Parathyroid adenoma (tissue), 2 donors: ENCODE results near the gene ARHGAP15.

Experiments used
- H2AFZ ChIP-seq: fragments of 300-600 bp; sonication (generic); one replicate; pipeline ENCODE4 v1.7.0; 2017; ENCODE audit warnings: antibody characterized with exemption, mild to moderate bottlenecking
- H3K27ac ChIP-seq: fragments of 300-600 bp; sonication (generic); one replicate; pipeline ENCODE4 v1.7.0; 2017
- H3K27me3 ChIP-seq: fragments of 300-600 bp; sonication (generic); one replicate; pipeline ENCODE4 v1.7.0; 2017; ENCODE audit warnings: low read length; ENCODE audit not compliant: control insufficient read depth, insufficient read depth
- H3K36me3 ChIP-seq: fragments of 300-600 bp; sonication (generic); one replicate; pipeline ENCODE4 v1.7.0; 2017; ENCODE audit warnings: low read length; ENCODE audit not compliant: control insufficient read depth, insufficient read depth
- H3K4me1 ChIP-seq: fragments of 300-600 bp; sonication (generic); one replicate; pipeline ENCODE4 v1.7.0; 2017; ENCODE audit warnings: control low read depth
- H3K4me2 ChIP-seq: fragments of 300-600 bp; sonication (generic); one replicate; pipeline ENCODE4 v1.7.0; 2017; ENCODE audit warnings: low read length
- H3K4me3 ChIP-seq: fragments of 300-600 bp; sonication (generic); one replicate; pipeline ENCODE4 v1.7.0; 2017; ENCODE audit warnings: low read depth, low read length
- H3K79me2 ChIP-seq: fragments of 300-600 bp; sonication (generic); one replicate; pipeline ENCODE4 v1.7.0; 2017; ENCODE audit warnings: control low read depth
- H3K9ac ChIP-seq: fragments of 300-600 bp; sonication (generic); one replicate; pipeline ENCODE4 v1.7.0; 2017; ENCODE audit warnings: mild to moderate bottlenecking
- H3K9me3 ChIP-seq: fragments of 300-600 bp; sonication (generic); one replicate; pipeline ENCODE4 v1.7.0; 2017; ENCODE audit warnings: low read length; ENCODE audit not compliant: control insufficient read depth
- TF ChIP-seq, protein P1 (sequence below): fragments of 300-600 bp; sonication (generic); IDR thresholded peaks from one replicate; pipeline ENCODE4 v1.7.0; 2017; ENCODE audit warnings: antibody characterized with exemption, mild to moderate bottlenecking
- donor health status: primary hyperparathyroidism.

Gene ARHGAP15

DNA sequence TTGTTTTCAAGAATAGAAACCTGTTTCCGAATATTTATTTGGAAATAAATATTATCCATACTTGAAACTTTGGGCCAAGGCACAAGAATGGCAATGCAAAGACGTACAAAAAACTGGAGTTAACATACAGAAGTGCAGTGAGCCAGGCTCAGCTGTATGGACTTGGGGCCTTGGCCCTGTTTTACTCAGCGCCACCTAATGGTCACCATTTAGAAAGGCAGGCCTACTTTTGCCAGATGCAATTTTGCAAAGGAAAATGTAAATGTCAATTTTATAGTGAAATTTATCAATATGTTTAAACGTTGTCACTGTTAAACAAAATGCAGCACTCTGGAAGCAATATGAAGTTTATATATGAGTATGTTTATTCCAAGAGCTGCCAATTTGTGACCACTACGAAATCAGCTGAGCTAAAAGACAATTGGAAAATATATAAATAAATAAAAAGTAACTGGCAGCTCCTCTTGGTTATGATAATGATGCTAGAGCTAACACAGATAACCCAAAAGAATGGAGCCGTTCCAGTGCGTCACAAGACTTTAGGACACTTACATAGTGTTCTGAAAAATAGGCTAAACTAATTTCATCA lies 155.0 kb downstream of the ARHGAP15 start:
- no peak overlapping the region for H2AFZ ChIP-seq
- TF ChIP-seq, protein P1, sequence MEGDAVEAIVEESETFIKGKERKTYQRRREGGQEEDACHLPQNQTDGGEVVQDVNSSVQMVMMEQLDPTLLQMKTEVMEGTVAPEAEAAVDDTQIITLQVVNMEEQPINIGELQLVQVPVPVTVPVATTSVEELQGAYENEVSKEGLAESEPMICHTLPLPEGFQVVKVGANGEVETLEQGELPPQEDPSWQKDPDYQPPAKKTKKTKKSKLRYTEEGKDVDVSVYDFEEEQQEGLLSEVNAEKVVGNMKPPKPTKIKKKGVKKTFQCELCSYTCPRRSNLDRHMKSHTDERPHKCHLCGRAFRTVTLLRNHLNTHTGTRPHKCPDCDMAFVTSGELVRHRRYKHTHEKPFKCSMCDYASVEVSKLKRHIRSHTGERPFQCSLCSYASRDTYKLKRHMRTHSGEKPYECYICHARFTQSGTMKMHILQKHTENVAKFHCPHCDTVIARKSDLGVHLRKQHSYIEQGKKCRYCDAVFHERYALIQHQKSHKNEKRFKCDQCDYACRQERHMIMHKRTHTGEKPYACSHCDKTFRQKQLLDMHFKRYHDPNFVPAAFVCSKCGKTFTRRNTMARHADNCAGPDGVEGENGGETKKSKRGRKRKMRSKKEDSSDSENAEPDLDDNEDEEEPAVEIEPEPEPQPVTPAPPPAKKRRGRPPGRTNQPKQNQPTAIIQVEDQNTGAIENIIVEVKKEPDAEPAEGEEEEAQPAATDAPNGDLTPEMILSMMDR: no peak
- H3K9ac ChIP-seq: no peak overlapping the region
- no peaks in the 10 kb centered on the region for H3K9me3 ChIP-seq
- H3K36me3 ChIP-seq: no peaks in the 10 kb centered on the region
- H3K27me3 ChIP-seq: no peaks in the 10 kb centered on the region
- no peaks in the 10 kb centered on the region for H3K4me1 ChIP-seq
- H3K4me2 ChIP-seq: no peak overlapping the region
- H3K79me2 ChIP-seq: no peaks in the 10 kb centered on the region
- no peak overlapping the region for H3K27ac ChIP-seq
- no peak overlapping the region for H3K4me3 ChIP-seq

DNA sequence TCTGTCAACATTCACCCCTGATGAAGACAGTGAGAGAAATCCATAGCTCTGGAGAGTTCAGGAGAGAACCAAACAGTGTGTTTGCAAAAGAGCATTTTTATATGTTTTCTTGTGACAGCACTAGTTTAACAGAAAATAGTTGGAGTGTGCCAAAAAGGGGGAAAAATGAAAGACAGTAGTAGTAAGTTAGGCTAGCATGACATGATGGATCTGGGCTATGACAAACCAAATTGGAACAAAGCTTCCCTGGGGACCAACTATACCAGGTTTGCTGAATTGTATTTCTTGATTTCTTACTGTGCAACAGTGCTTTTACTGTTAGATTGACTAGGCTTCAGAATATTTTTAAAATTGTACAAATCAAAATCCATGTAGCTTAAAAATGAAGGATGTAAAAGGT lies 159.8 kb downstream of the ARHGAP15 start:
- TF ChIP-seq, protein P1: no peak
- H3K9me3 ChIP-seq: no peaks in the 10 kb centered on the region
- H3K27ac ChIP-seq: no peak overlapping the region
- no peaks in the 10 kb centered on the region for H3K79me2 ChIP-seq
- no peaks in the 10 kb centered on the region for H3K27me3 ChIP-seq
- H3K4me2 ChIP-seq: no peak overlapping the region
- H3K4me1 ChIP-seq: no peaks in the 10 kb centered on the region
- no peak overlapping the region for H2AFZ ChIP-seq
- no peak overlapping the region for H3K9ac ChIP-seq
- H3K4me3 ChIP-seq: no peak overlapping the region
- no peaks in the 10 kb centered on the region for H3K36me3 ChIP-seq

DNA sequence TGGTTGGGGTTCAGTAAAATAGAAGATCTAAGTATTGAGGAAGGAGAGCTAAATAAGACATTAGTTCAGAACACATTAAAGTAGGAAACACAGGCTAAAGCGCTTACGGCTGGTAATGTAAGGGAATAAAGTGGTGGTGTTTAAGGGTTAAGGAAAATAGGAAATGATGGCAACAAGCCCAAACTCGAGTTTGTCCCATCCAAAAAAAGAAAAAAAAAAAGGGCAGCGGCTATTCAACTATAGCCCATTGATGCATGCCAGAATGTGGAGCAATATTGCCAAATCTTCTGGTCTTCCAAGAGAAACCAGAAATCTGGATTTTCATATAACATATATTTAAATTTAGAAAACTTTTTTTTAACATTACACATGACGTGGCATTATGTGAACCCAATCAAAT lies 161.0 kb downstream of the ARHGAP15 start:
- Histone ChIP-seq H2AFZ (no peak overlapping the region), H3K79me2 (no peaks in the 10 kb centered on the region), H3K36me3 (no peaks in the 10 kb centered on the region), H3K27ac (no peak overlapping the region), H3K9ac (no peak overlapping the region), H3K4me1 (no peaks in the 10 kb centered on the region), H3K4me3 (no peak overlapping the region), H3K4me2 (no peak overlapping the region), H3K27me3 (no peaks in the 10 kb centered on the region), H3K9me3 (no peaks in the 10 kb centered on the region)
- TF ChIP-seq, protein P1: no peak

DNA sequence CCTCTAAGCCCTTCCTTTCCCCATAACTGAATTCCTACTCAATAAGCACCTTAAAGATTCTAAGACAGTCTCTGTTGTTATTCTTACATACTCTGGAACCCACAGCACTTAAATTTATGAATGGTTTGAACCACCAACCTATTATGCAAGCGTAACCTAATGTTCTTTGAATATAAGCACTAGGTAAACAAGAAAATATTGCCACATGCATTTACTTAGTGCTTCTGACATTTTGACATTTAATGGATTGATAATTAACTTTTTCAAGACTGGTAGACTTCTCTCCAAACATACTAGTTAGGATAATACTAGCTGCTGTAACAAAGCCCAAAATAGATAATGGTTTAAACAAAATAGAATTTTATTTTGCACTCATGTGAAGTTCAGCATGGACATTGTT lies 164.8 kb downstream of the ARHGAP15 start:
- no peaks in the 10 kb centered on the region for H3K4me1 ChIP-seq
- TF ChIP-seq, protein P1: no peak
- H3K27me3 ChIP-seq: no peaks in the 10 kb centered on the region
- no peak overlapping the region for H3K4me2 ChIP-seq
- no peak overlapping the region for H2AFZ ChIP-seq
- H3K27ac ChIP-seq: no peak overlapping the region
- no peak overlapping the region for H3K9ac ChIP-seq
- H3K4me3 ChIP-seq: no peak overlapping the region
- no peaks in the 10 kb centered on the region for H3K9me3 ChIP-seq
- no peaks in the 10 kb centered on the region for H3K79me2 ChIP-seq
- no peaks in the 10 kb centered on the region for H3K36me3 ChIP-seq

DNA sequence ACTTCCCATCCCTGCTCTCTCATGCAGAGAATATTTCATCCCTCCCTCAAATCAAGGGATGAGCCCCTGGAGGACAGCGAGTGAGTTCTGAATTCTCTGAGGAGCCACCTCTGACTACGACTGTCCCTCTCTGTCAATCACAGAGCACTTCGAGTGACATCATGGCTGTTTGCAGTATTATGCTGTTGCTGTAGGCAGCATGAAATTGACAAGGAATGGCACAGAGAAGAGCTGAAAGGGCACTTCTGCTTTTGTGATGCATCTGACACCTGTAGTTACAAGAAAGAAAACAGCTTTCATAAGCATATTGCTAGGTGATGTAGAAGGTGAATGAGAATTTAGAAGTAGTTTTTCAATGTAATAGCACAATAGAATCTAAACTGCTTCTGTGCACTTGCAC lies 166.9 kb downstream of the ARHGAP15 start:
- no peaks in the 10 kb centered on the region for H3K9me3 ChIP-seq
- no peaks in the 10 kb centered on the region for H3K36me3 ChIP-seq
- H3K4me2 ChIP-seq: no peak overlapping the region
- TF ChIP-seq, protein P1: no peak
- H3K27ac ChIP-seq: no peak overlapping the region
- H3K4me3 ChIP-seq: no peak overlapping the region
- no peak overlapping the region for H2AFZ ChIP-seq
- H3K79me2 ChIP-seq: no peaks in the 10 kb centered on the region
- H3K9ac ChIP-seq: no peak overlapping the region
- no peaks in the 10 kb centered on the region for H3K4me1 ChIP-seq
- no peaks in the 10 kb centered on the region for H3K27me3 ChIP-seq
